Hepatocyte (in vitro differentiated cells): ENCODE data around the gene REEP6. TPM values are rescaled to one million over a fixed set of nuclear protein-coding genes. Genes with fewer than 3 reads are reported as not detected.

ENCODE experiments used
- DNase-seq: peaks from one replicate; pipeline ENCODE4 v3.0.0-alpha.2; 2016; ENCODE audit warnings: low spot score
- H2AFZ ChIP-seq: fragments of 200-600 bp; sonication (generic); 2 replicates; pipeline ENCODE4 v1.6.0; 2016; ENCODE audit warnings: antibody characterized with exemption, mild to moderate bottlenecking
- H3K27ac ChIP-seq: fragments of 200-600 bp; sonication (generic); 2 replicates; pipeline ENCODE4 v1.5.1; 2016; ENCODE audit warnings: mild to moderate bottlenecking
- H3K27me3 ChIP-seq: fragments of 200-600 bp; sonication (generic); 2 replicates; pipeline ENCODE4 v1.6.1; 2016
- H3K36me3 ChIP-seq: fragments of 200-600 bp; sonication (generic); replicated peaks from 2 replicates; pipeline ENCODE4 v1.5.1; 2016; ENCODE audit warnings: low read depth; ENCODE audit not compliant: insufficient read depth
- H3K4me1 ChIP-seq: fragments of 200-600 bp; sonication (generic); 2 replicates; pipeline ENCODE4 v1.5.1; 2016; ENCODE audit warnings: mild to moderate bottlenecking, moderate library complexity; ENCODE audit not compliant: insufficient read depth
- H3K4me2 ChIP-seq: fragments of 200-600 bp; sonication (generic); 2 replicates; pipeline ENCODE4 v1.6.0; 2016
- H3K4me3 ChIP-seq: fragments of 200-600 bp; sonication (generic); 2 replicates; pipeline ENCODE4 v1.5.1; 2016; ENCODE audit warnings: mild to moderate bottlenecking
- H3K79me2 ChIP-seq: fragments of 200-600 bp; sonication (generic); 2 replicates; pipeline ENCODE4 v1.6.0; 2017; ENCODE audit warnings: mild to moderate bottlenecking
- H3K9me2 ChIP-seq: fragments of 200-600 bp; sonication (generic); replicated peaks from 2 replicates; pipeline ENCODE4 v1.6.0; 2017; ENCODE audit warnings: mild to moderate bottlenecking; ENCODE audit not compliant: insufficient read depth
- H3K9me3 ChIP-seq: fragments of 200-600 bp; sonication (generic); 2 replicates; pipeline ENCODE4 v1.5.1; 2016; ENCODE audit warnings: low read depth, mild to moderate bottlenecking
- H4K20me1 ChIP-seq: fragments of 200-600 bp; sonication (generic); 2 replicates; pipeline ENCODE4 v1.6.0; 2016; ENCODE audit warnings: mild to moderate bottlenecking; ENCODE audit not compliant: insufficient read depth, poor library complexity, severe bottlenecking
- CTCF ChIP-seq: fragments of 200-600 bp; sonication (generic); IDR thresholded peaks from 2 replicates; pipeline ENCODE4 v1.5.1; 2016; ENCODE audit warnings: antibody characterized with exemption, mild to moderate bottlenecking; ENCODE audit not compliant: poor library complexity
- EZH2 ChIP-seq: fragments of 200-600 bp; sonication (generic); IDR thresholded peaks from 2 replicates; pipeline ENCODE4 v1.6.1; 2016; ENCODE audit warnings: antibody characterized with exemption, mild to moderate bottlenecking, borderline replicate concordance
- EZH2phosphoT487 ChIP-seq: fragments of 200-600 bp; sonication (generic); IDR thresholded peaks from one replicate; pipeline ENCODE4 v1.6.1; 2018; ENCODE audit warnings: antibody characterized with exemption, mild to moderate bottlenecking, low read depth, moderate library complexity; ENCODE audit not compliant: unreplicated experiment, severe bottlenecking
- WGBS: methylation state at CpG from one replicate; pipeline ENCODE4 v1.1.6; 2016; ENCODE audit warnings: low lambda C conversion rate; ENCODE audit errors: missing lambda C conversion rate; 5-methylcytosine and 5-hydroxymethylcytosine counted together
- polyA plus RNA-seq: library from polyadenylated mRNA; unstranded; fragments of >200 nt; fragmentation: Nextera tagmentation; extraction: Ambion mirVana; gene quantifications from 2 replicates; pipeline ENCODE4 v1.2.1, GENCODE V29; 2016
- total RNA-seq: library from RNA; depleted of rRNA; stranded (reverse); fragments of >200 nt; gene quantifications from 2 replicates; pipeline ENCODE4 v1.2.3, GENCODE V29; 2014

The REEP6 gene
- total and polyA plus RNA-seq, 2 experiments from 2014 or later = 88.9 to 218 TPM

- H3K27me3 ChIP-seq = peaks cover 70% of the 10 kb centered on the region
- no peaks in the 10 kb centered on the region for H3K9me2 ChIP-seq
- H2AFZ ChIP-seq = no peak overlapping the region
- no peak for DNase-seq
- TF ChIP-seq EZH2 (no peak), EZH2phosphoT487 (peak; percentile 82)
- 10% methylated on average over 80 of the region's 92 CpGs for WGBS
- H4K20me1 ChIP-seq = peaks cover 73% of the 10 kb centered on the region
- H3K9me3 ChIP-seq = no peaks in the 10 kb centered on the region
- no peak overlapping the region for H3K4me3 ChIP-seq
- H3K27ac ChIP-seq = no peak overlapping the region
- H3K4me1 ChIP-seq = peaks cover 42% of the 10 kb centered on the region
- no peaks in the 10 kb centered on the region for H3K36me3 ChIP-seq
- H3K79me2 ChIP-seq = no peaks in the 10 kb centered on the region
- peak overlapping the region; percentile 66 for H3K4me2 ChIP-seq
Observed at GRCh38 chr19:1467490-1468273, 23.3 kb upstream of the REEP6 start.

GRCh38 chr19:1468274-1468820, 22.6 kb upstream of the REEP6 start:
- Histone ChIP-seq H3K4me3 (no peak overlapping the region), H3K4me1 (peaks cover 42% of the 10 kb centered on the region)

GRCh38 chr19:1468821-1469254, 22.1 kb upstream of the REEP6 start:
- Histone ChIP-seq H4K20me1 (peaks cover 84% of the 10 kb centered on the region), H3K4me3 (no peak overlapping the region), H3K36me3 (no peaks in the 10 kb centered on the region), H3K9me3 (no peaks in the 10 kb centered on the region), H2AFZ (no peak overlapping the region), H3K4me1 (peaks cover 42% of the 10 kb centered on the region), H3K27ac (no peak overlapping the region), H3K4me2 (peak overlapping the region; percentile 66), H3K79me2 (no peaks in the 10 kb centered on the region), H3K27me3 (peaks cover 80% of the 10 kb centered on the region), H3K9me2 (no peaks in the 10 kb centered on the region)
- WGBS = 9% methylated on average over 25 of the region's 47 CpGs
- DNase-seq = peak; percentile 59
- TF ChIP-seq EZH2 (no peak), EZH2phosphoT487 (no peak), CTCF (no peak)

More at GRCh38 chr19:1468274-1468820, 22.6 kb upstream of the REEP6 start:
- peaks cover 80% of the 10 kb centered on the region for H4K20me1 ChIP-seq
- no peaks in the 10 kb centered on the region for H3K36me3 ChIP-seq
- H3K9me2 ChIP-seq = no peaks in the 10 kb centered on the region
- peak; percentile 94 for TF ChIP-seq EZH2
- peak; percentile 49 for TF ChIP-seq EZH2phosphoT487
- TF ChIP-seq CTCF = no peak
- H3K4me2 ChIP-seq = peak overlapping the region; percentile 66
- no peak overlapping the region for H3K27ac ChIP-seq
- peaks cover 77% of the 10 kb centered on the region for H3K27me3 ChIP-seq
- no peaks in the 10 kb centered on the region for H3K79me2 ChIP-seq
- WGBS = 25% methylated on average over 29 of the region's 49 CpGs
- H2AFZ ChIP-seq = no peak overlapping the region
- DNase-seq = no peak
- H3K9me3 ChIP-seq = no peaks in the 10 kb centered on the region
